Uterus (tissue), 2 donors: ENCODE results near the gene FCGBP.

ENCODE experiments used
- POLR2A ChIP-seq, 2 donors: fragments of 450-650 bp; IDR thresholded peaks; one replicate each; pipeline ENCODE4 v1.6.1; 2016; ENCODE audit warnings: antibody characterized with exemption in 2 of 2, mild to moderate bottlenecking in 1 of 2, moderate library complexity in 1 of 2
- TF ChIP-seq, protein P1 (sequence below), 4 experiments: fragments of 200-600 bp in 2 of 4; fragments of 450-650 bp in 2 of 4; sonication (generic) in 2 of 4; IDR thresholded peaks; one replicate each; pipeline ENCODE4 v1.5.1; 2016 to 2019; ENCODE audit warnings: antibody characterized with exemption in 4 of 4, mild to moderate bottlenecking in 2 of 4, moderate library complexity in 1 of 4

DNA sequence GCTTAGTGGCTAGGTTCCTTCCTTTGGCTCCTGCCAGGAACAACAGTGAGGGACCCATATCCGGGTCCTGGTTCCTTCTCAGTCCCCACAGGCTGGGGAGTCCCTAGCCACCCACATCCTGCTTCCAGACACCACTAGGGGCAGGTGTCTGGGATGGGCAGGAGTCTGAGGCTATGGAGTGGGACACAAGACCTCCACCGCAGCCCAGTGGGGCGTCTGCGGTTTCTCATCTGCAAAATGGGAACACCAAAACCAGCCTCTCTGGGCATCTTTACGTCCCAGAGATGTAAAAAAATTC lies 879 bp upstream of the FCGBP start:
- TF ChIP-seq, protein P1, sequence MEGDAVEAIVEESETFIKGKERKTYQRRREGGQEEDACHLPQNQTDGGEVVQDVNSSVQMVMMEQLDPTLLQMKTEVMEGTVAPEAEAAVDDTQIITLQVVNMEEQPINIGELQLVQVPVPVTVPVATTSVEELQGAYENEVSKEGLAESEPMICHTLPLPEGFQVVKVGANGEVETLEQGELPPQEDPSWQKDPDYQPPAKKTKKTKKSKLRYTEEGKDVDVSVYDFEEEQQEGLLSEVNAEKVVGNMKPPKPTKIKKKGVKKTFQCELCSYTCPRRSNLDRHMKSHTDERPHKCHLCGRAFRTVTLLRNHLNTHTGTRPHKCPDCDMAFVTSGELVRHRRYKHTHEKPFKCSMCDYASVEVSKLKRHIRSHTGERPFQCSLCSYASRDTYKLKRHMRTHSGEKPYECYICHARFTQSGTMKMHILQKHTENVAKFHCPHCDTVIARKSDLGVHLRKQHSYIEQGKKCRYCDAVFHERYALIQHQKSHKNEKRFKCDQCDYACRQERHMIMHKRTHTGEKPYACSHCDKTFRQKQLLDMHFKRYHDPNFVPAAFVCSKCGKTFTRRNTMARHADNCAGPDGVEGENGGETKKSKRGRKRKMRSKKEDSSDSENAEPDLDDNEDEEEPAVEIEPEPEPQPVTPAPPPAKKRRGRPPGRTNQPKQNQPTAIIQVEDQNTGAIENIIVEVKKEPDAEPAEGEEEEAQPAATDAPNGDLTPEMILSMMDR (IDR thresholded peaks at IDR 0.05): no peak
- no peak for TF ChIP-seq POLR2A (IDR thresholded peaks at IDR 0.05)
